WTC11 (cell line): ENCODE data around the gene CUTA. TPM values are rescaled to one million over a fixed set of nuclear protein-coding genes. Genes with fewer than 3 reads are reported as not detected.

Source experiments
- ATAC-seq: fragments of 200-7000 bp; cut with Tn5 transposase; 2 replicates; pipeline ENCODE4 v1.10.0; 2021; ENCODE audit warnings: mild to moderate bottlenecking, moderate library complexity
- CTCF ChIA-PET: fragments of 300-600 bp; sonication (Branson Sonifier 250); formaldehyde crosslinking; loops from one replicate; lab custom pipeline; 2021; ENCODE audit warnings: antibody characterized with exemption; lab: Charles Lee
- POLR2A ChIA-PET: fragments of 350-600 bp; sonication (Branson Sonifier 250); formaldehyde crosslinking; loops from one replicate; lab custom pipeline; 2021; ENCODE audit warnings: antibody characterized with exemption; lab: Charles Lee
- DNase-seq: peaks from one replicate; pipeline ENCODE4 v3.0.0; 2021; ENCODE audit warnings: low spot score
- H3K27ac Mint-ChIP-seq: 2 replicates; pipeline ENCODE4 v1.8.0; 2021; ENCODE audit warnings: mixed read lengths
- H3K27me3 Mint-ChIP-seq: 2 replicates; pipeline ENCODE4 v1.8.0; 2021; ENCODE audit warnings: low read depth, mild to moderate bottlenecking, moderate library complexity, mixed read lengths
- H3K36me3 Mint-ChIP-seq: 2 replicates; pipeline ENCODE4 v1.8.0; 2021; ENCODE audit warnings: mixed read lengths
- H3K4me1 Mint-ChIP-seq: 2 replicates; pipeline ENCODE4 v1.8.0; 2022; ENCODE audit warnings: mixed read lengths
- H3K4me3 Mint-ChIP-seq: 2 replicates; pipeline ENCODE4 v1.8.0; 2021; ENCODE audit warnings: mild to moderate bottlenecking, moderate library complexity, mixed read lengths
- H3K9me3 Mint-ChIP-seq: 2 replicates; pipeline ENCODE4 v1.8.0; 2021; ENCODE audit warnings: mixed read lengths
- ARID4B ChIP-seq: sonication (generic); formaldehyde crosslinking; IDR thresholded peaks from 2 replicates; pipeline ENCODE4 v1.8.0; 2023; ENCODE audit warnings: missing genetic modification reagents, mild to moderate bottlenecking, borderline replicate concordance
- CREM ChIP-seq: sonication (generic); formaldehyde crosslinking; IDR thresholded peaks from 2 replicates; pipeline ENCODE4 v1.8.1; 2022; ENCODE audit warnings: mild to moderate bottlenecking, missing genetic modification reagents, moderate library complexity
- FOXJ3 ChIP-seq: sonication (generic); formaldehyde crosslinking; IDR thresholded peaks from 2 replicates; pipeline ENCODE4 v1.9.0; 2021; ENCODE audit warnings: missing genetic modification reagents, mild to moderate bottlenecking, borderline replicate concordance
- GABPB1 ChIP-seq: sonication (generic); formaldehyde crosslinking; IDR thresholded peaks from 2 replicates; pipeline ENCODE4 v1.8.1; 2023; ENCODE audit warnings: mild to moderate bottlenecking, missing genetic modification reagents
- IRF1 ChIP-seq: sonication (generic); formaldehyde crosslinking; IDR thresholded peaks from 2 replicates; pipeline ENCODE4 v1.8.0; 2023; ENCODE audit warnings: missing genetic modification reagents
- IRF2 ChIP-seq: sonication (generic); formaldehyde crosslinking; IDR thresholded peaks from 2 replicates; pipeline ENCODE4 v1.8.0; 2022; ENCODE audit warnings: low read depth, missing genetic modification reagents, borderline replicate concordance
- KAT7 ChIP-seq: sonication (generic); formaldehyde crosslinking; IDR thresholded peaks from 2 replicates; pipeline ENCODE4 v1.8.1; 2023; ENCODE audit warnings: missing genetic modification reagents, mild to moderate bottlenecking, borderline replicate concordance
- MYBL2 ChIP-seq: sonication (generic); formaldehyde crosslinking; IDR thresholded peaks from 2 replicates; pipeline ENCODE4 v1.8.1; 2023; ENCODE audit warnings: mild to moderate bottlenecking, moderate library complexity, missing genetic modification reagents
- RORB ChIP-seq: fragments of 250-450 bp; sonication (Bioruptor Pico); IDR thresholded peaks from 2 replicates; pipeline ENCODE4 v1.9.0; 2021; ENCODE audit warnings: mild to moderate bottlenecking
- SMAD4 ChIP-seq: sonication (generic); formaldehyde crosslinking; IDR thresholded peaks from 2 replicates; pipeline ENCODE4 v1.8.0; 2022; ENCODE audit warnings: mild to moderate bottlenecking, missing genetic modification reagents
- STAT6 ChIP-seq: sonication (generic); formaldehyde crosslinking; conservative IDR thresholded peaks from 2 replicates; pipeline ENCODE4 v1.8.1; 2023; ENCODE audit warnings: mild to moderate bottlenecking, low read depth, missing genetic modification reagents, moderate library complexity
- TCF7 ChIP-seq: sonication (generic); formaldehyde crosslinking; IDR thresholded peaks from 2 replicates; pipeline ENCODE4 v1.8.0; 2022; ENCODE audit warnings: mild to moderate bottlenecking, low read depth, missing genetic modification reagents, moderate library complexity
- ZNF425 ChIP-seq: fragments of 250-450 bp; sonication (Bioruptor Pico); conservative IDR thresholded peaks from 2 replicates; pipeline ENCODE4 v1.9.0; 2021; ENCODE audit warnings: mild to moderate bottlenecking
- total RNA-seq: library from RNA; stranded (reverse); gene quantifications from 3 replicates; pipeline ENCODE4 v1.2.3, GENCODE V29; 2021
- TF ChIP-seq, protein P1 (sequence below): sonication (generic); formaldehyde crosslinking; IDR thresholded peaks from 2 replicates; pipeline ENCODE4 v1.8.1; 2023; ENCODE audit warnings: mild to moderate bottlenecking, missing genetic modification reagents, borderline replicate concordance
- TF ChIP-seq, protein P2 (sequence below): fragments of 250-450 bp; sonication (Bioruptor Pico); IDR thresholded peaks from 2 replicates; pipeline ENCODE4 v1.9.0; 2021; ENCODE audit warnings: mild to moderate bottlenecking
- TF ChIP-seq, protein P3 (sequence below): fragments of 250-450 bp; sonication (Bioruptor Pico); IDR thresholded peaks from 2 replicates; pipeline ENCODE4 v1.9.0; 2021; ENCODE audit warnings: moderate library complexity, mild to moderate bottlenecking, inconsistent platforms, borderline replicate concordance

CUTA gene
- total RNA-seq, 1 experiment from 2014 or later: 247 TPM

DNA sequence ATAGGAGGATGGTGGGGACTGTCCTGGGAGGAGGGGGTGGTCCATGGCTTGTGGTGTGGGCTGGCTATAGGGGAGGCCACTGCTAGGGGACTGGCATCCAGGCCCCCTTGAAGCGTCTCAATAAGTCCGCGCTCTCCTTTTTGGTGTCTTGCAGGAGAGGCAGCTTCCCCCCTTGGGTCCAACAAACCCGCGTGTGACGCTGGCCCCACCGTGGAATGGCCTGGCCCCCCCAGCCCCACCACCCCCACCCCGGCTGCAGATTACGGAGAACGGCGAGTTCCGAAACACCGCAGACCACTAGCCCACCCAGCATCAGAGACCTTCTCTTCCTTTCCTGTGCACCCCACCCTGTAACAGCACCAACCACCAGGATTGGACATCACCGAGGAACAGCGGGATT lies 33.7 kb upstream of the CUTA start:
- H3K4me3 Mint-ChIP-seq: no peak overlapping the region
- CTCF ChIA-PET: interaction anchor here (1.5 kb wide), 1 partner anchor 33 kb away, joined by 3 read pairs; no protein-coding TSS in a partner anchor
- no peak for ATAC-seq
- peaks cover 17% of the 10 kb centered on the region for H3K4me1 Mint-ChIP-seq
- no peaks in the 10 kb centered on the region for H3K27me3 Mint-ChIP-seq
- TF ChIP-seq GABPB1 (CRISPR knock-in tag): no peak
- TF ChIP-seq TCF7 (CRISPR knock-in tag): no peak
- TF ChIP-seq IRF2: no peak
- no peak for TF ChIP-seq KAT7 (CRISPR knock-in tag)
- no peak for TF ChIP-seq ARID4B (CRISPR knock-in tag)
- TF ChIP-seq SMAD4 (CRISPR knock-in tag): no peak
- no peak for TF ChIP-seq RORB (CRISPR knock-in tag)
- TF ChIP-seq CREM: no peak
- TF ChIP-seq, protein P1, sequence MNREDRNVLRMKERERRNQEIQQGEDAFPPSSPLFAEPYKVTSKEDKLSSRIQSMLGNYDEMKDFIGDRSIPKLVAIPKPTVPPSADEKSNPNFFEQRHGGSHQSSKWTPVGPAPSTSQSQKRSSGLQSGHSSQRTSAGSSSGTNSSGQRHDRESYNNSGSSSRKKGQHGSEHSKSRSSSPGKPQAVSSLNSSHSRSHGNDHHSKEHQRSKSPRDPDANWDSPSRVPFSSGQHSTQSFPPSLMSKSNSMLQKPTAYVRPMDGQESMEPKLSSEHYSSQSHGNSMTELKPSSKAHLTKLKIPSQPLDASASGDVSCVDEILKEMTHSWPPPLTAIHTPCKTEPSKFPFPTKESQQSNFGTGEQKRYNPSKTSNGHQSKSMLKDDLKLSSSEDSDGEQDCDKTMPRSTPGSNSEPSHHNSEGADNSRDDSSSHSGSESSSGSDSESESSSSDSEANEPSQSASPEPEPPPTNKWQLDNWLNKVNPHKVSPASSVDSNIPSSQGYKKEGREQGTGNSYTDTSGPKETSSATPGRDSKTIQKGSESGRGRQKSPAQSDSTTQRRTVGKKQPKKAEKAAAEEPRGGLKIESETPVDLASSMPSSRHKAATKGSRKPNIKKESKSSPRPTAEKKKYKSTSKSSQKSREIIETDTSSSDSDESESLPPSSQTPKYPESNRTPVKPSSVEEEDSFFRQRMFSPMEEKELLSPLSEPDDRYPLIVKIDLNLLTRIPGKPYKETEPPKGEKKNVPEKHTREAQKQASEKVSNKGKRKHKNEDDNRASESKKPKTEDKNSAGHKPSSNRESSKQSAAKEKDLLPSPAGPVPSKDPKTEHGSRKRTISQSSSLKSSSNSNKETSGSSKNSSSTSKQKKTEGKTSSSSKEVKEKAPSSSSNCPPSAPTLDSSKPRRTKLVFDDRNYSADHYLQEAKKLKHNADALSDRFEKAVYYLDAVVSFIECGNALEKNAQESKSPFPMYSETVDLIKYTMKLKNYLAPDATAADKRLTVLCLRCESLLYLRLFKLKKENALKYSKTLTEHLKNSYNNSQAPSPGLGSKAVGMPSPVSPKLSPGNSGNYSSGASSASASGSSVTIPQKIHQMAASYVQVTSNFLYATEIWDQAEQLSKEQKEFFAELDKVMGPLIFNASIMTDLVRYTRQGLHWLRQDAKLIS (CRISPR knock-in tag): no peak
- no peak for TF ChIP-seq STAT6 (CRISPR knock-in tag)
- TF ChIP-seq, protein P2, sequence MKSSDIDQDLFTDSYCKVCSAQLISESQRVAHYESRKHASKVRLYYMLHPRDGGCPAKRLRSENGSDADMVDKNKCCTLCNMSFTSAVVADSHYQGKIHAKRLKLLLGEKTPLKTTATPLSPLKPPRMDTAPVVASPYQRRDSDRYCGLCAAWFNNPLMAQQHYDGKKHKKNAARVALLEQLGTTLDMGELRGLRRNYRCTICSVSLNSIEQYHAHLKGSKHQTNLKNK (CRISPR knock-in tag): no peak
- TF ChIP-seq MYBL2: no peak
- no peak for TF ChIP-seq IRF1 (CRISPR knock-in tag)
- no peaks in the 10 kb centered on the region for H3K9me3 Mint-ChIP-seq
- DNase-seq: no peak
- H3K36me3 Mint-ChIP-seq: peaks cover 44% of the 10 kb centered on the region
- H3K27ac Mint-ChIP-seq: no peak overlapping the region
- POLR2A ChIA-PET: no interaction called here

GRCh38 chr6:33450434-33450833 lies 32.5 kb upstream of the CUTA start:
- ATAC-seq (no peak), DNase-seq (no peak)
- Mint-ChIP-seq H3K36me3 (peaks cover 41% of the 10 kb centered on the region), H3K27me3 (no peaks in the 10 kb centered on the region), H3K4me3 (no peak overlapping the region), H3K4me1 (peaks cover 17% of the 10 kb centered on the region), H3K9me3 (no peaks in the 10 kb centered on the region), H3K27ac (peak overlapping the region; percentile 15; the same call in 1 of the 2 replicates)
- CTCF ChIA-PET: interaction anchor here (1.1 to 1.5 kb wide), 5 partner anchors 9 to 173 kb away, joined by 3 to 5 read pairs (median 3); partner anchors contain the start of gene B3GALT4
- POLR2A ChIA-PET: interaction anchor here (0.7 kb wide), 1 partner anchor 133 kb away, joined by 6 read pairs; the partner anchor contains the start of gene ZBTB22
- TF ChIP-seq, protein P3, sequence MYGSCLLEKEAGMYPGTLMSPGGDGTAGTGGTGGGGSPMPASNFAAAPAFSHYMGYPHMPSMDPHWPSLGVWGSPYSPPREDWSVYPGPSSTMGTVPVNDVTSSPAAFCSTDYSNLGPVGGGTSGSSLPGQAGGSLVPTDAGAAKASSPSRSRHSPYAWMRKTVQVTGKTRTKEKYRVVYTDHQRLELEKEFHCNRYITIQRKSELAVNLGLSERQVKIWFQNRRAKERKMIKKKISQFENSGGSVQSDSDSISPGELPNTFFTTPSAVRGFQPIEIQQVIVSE: no peak
- TF ChIP-seq ZNF425 (CRISPR knock-in tag): no peak
- no peak for TF ChIP-seq FOXJ3
- TF ChIP-seq SMAD4 (CRISPR knock-in tag): no peak
